HCT116 (cell line): ENCODE measurements around the gene PSRC1. TPM values are rescaled to one million over a fixed set of nuclear protein-coding genes. Genes with fewer than 3 reads are reported as not detected.

Source experiments
- ATAC-seq: fragments of 200-7000 bp; cut with Tn5 transposase; 2 replicates; pipeline ENCODE4 v1.9.1; 2020; ENCODE audit warnings: mild to moderate bottlenecking, moderate library complexity
- BruUV-seq: library from RNA; stranded (reverse); fragments of 400-500 nt; replicated peaks from 2 replicates; lab custom pipeline; 2021; lab: Mats Ljungman, UMichigan
- CTCF ChIA-PET: fragments of 300-600 bp; sonication (Branson Sonifier 250); formaldehyde crosslinking; loops from one replicate; lab custom pipeline; 2021; ENCODE audit warnings: antibody characterized with exemption; lab: Charles Lee
- POLR2A ChIA-PET: fragments of 300-600, 350-600 bp; sonication (Branson Sonifier 250); formaldehyde crosslinking; loops from one replicate; lab custom pipeline; 2021; ENCODE audit warnings: antibody characterized with exemption; lab: Charles Lee
- RAD21 ChIA-PET, 2 experiments: fragments of 300-600 bp; sonication (Branson Sonifier 250); formaldehyde crosslinking; loops; one replicate each; lab custom pipeline; 2023; ENCODE audit warnings: low total read pairs in 2 of 2; ENCODE audit not compliant: uncharacterized antibody in 2 of 2, unreplicated experiment in 2 of 2, low non-redundant PET in 1 of 2; lab: Charles Lee
- DNase-seq: peaks from one replicate; pipeline ENCODE4 v3.0.0-alpha.2; 2010; ENCODE audit warnings: low read depth, low spot score
- H2AFZ ChIP-seq: fragments of 200-600 bp; shearing (Covaris generic), sonication (generic); 2 replicates; pipeline ENCODE4 v1.6.1; 2017; ENCODE audit warnings: low read depth, mixed run types, mixed read lengths, antibody characterized with exemption, low read length; ENCODE audit not compliant: poor library complexity, severe bottlenecking
- H3K27ac ChIP-seq: 2 replicates; pipeline ENCODE4 v1.5.1; 2012; ENCODE audit warnings: low read depth, low read length
- H3K27me3 ChIP-seq: fragments of 200-600 bp; sonication (generic); 2 replicates; pipeline ENCODE4 v1.6.1; 2016; ENCODE audit warnings: mixed run types, low read length, mixed read lengths; ENCODE audit not compliant: insufficient read depth
- H3K36me3 ChIP-seq, 2 experiments: fragments of 200-500 bp in 1 of 2; fragments of 200-600 bp in 1 of 2; sonication (Bioruptor generic) in 1 of 2; sonication (generic) in 1 of 2; 2 replicates each; pipeline versions ENCODE4 v1.5.1 to v1.6.1; 2014 to 2016; ENCODE audit warnings: low read length in 2 of 2, inconsistent platforms in 1 of 2, mixed read lengths in 1 of 2, mixed run types in 1 of 2; ENCODE audit not compliant: insufficient read depth in 2 of 2, control insufficient read depth in 1 of 2
- H3K4me1 ChIP-seq, 2 experiments: fragments of 200-600 bp in 1 of 2; sonication (generic) in 1 of 2; 2 replicates each; pipeline versions ENCODE4 v1.5.1 to v1.6.1; 2012 to 2017; ENCODE audit warnings: low read length in 2 of 2, inconsistent platforms in 1 of 2, mild to moderate bottlenecking in 1 of 2, mixed read lengths in 1 of 2, mixed run types in 1 of 2, moderate library complexity in 1 of 2; ENCODE audit not compliant: insufficient read depth in 2 of 2, control insufficient read depth in 1 of 2
- H3K4me2 ChIP-seq: fragments of 200-600 bp; sonication (generic); 2 replicates; pipeline ENCODE4 v1.6.1; 2017; ENCODE audit warnings: mixed run types, low read length, mixed read lengths
- H3K4me3 ChIP-seq, 2 experiments: fragments of 200-600 bp in 1 of 2; sonication (generic) in 1 of 2; replicated peaks in 1 of 2; 2 replicates each; pipeline ENCODE4 v1.5.1; 2011 to 2016; ENCODE audit warnings: low read length in 2 of 2, control low read depth in 1 of 2, low read depth in 1 of 2, mild to moderate bottlenecking in 1 of 2, mixed read lengths in 1 of 2, mixed run types in 1 of 2
- H3K79me2 ChIP-seq: fragments of 200-600 bp; sonication (generic); 2 replicates; pipeline ENCODE4 v1.6.1; 2017; ENCODE audit warnings: mild to moderate bottlenecking, mixed run types, low read length, moderate library complexity, mixed read lengths; ENCODE audit not compliant: insufficient read depth
- H3K9ac ChIP-seq: fragments of 200-600 bp; sonication (generic); 2 replicates; pipeline ENCODE4 v1.6.1; 2016; ENCODE audit warnings: low read length, mixed read lengths
- H3K9me2 ChIP-seq: fragments of 200-600 bp; sonication (generic), shearing (Covaris generic); 2 replicates; pipeline ENCODE4 v1.6.1; 2017; ENCODE audit warnings: mixed run types, mild to moderate bottlenecking, moderate library complexity; ENCODE audit not compliant: insufficient read depth
- H3K9me3 ChIP-seq, 2 experiments: fragments of 200-500 bp in 1 of 2; fragments of 200-600 bp in 1 of 2; sonication (Bioruptor generic) in 1 of 2; sonication (generic) in 1 of 2; 2 replicates each; pipeline ENCODE4 v1.6.1; 2014 to 2017; ENCODE audit warnings: low read length in 2 of 2, mixed read lengths in 2 of 2, inconsistent platforms in 1 of 2, low read depth in 1 of 2, mild to moderate bottlenecking in 1 of 2, mixed run types in 1 of 2, moderate library complexity in 1 of 2; ENCODE audit not compliant: control insufficient read depth in 1 of 2, insufficient read depth in 1 of 2
- H4K20me1 ChIP-seq: fragments of 200-600 bp; sonication (generic), shearing (Covaris generic); 2 replicates; pipeline ENCODE4 v1.6.1; 2017; ENCODE audit warnings: mixed run types, mild to moderate bottlenecking, moderate library complexity; ENCODE audit not compliant: insufficient read depth
- CEBPB ChIP-seq: IDR thresholded peaks from 2 replicates; pipeline ENCODE4 v1.6.1; 2012; ENCODE audit warnings: low read depth
- EGR1 ChIP-seq: IDR thresholded peaks from 2 replicates; pipeline ENCODE4 v1.6.1; 2012; ENCODE audit warnings: low read depth
- ELF1 ChIP-seq: IDR thresholded peaks from 2 replicates; pipeline ENCODE4 v1.6.1; 2012; ENCODE audit warnings: low read depth, borderline replicate concordance
- EZH2 ChIP-seq: fragments of 200-600 bp; sonication (generic); IDR thresholded peaks from 2 replicates; pipeline ENCODE4 v1.6.1; 2017; ENCODE audit warnings: antibody characterized with exemption, mixed run types
- EZH2phosphoT487 ChIP-seq: fragments of 200-600 bp; IDR thresholded peaks from 2 replicates; pipeline ENCODE4 v1.6.1; 2018; ENCODE audit warnings: antibody characterized with exemption, borderline replicate concordance
- FOSL1 ChIP-seq: IDR thresholded peaks from 2 replicates; pipeline ENCODE4 v1.6.1; 2012; ENCODE audit warnings: low read depth
- POLR2AphosphoS5 ChIP-seq: IDR thresholded peaks from 2 replicates; pipeline ENCODE4 v1.6.1; 2011; ENCODE audit warnings: mild to moderate bottlenecking, low read depth, low read length, moderate library complexity
- RAD21 ChIP-seq: IDR thresholded peaks from 2 replicates; pipeline ENCODE4 v1.6.1; 2012; ENCODE audit warnings: low read depth, mild to moderate bottlenecking
- REST ChIP-seq: IDR thresholded peaks from 2 replicates; pipeline ENCODE4 v1.6.1; 2012; ENCODE audit warnings: low read depth
- SIN3A ChIP-seq: IDR thresholded peaks from 2 replicates; pipeline ENCODE4 v1.6.1; 2012; ENCODE audit warnings: low read depth
- TCF7L2 ChIP-seq: IDR thresholded peaks from 2 replicates; pipeline ENCODE4 v1.7.0; 2011; ENCODE audit warnings: borderline replicate concordance, inconsistent platforms; ENCODE audit not compliant: insufficient read depth, insufficient read length; ENCODE audit errors: extremely low read depth
- YY1 ChIP-seq: IDR thresholded peaks from 2 replicates; pipeline ENCODE4 v1.6.1; 2011; ENCODE audit warnings: low read length, low read depth, moderate library complexity, mild to moderate bottlenecking; ENCODE audit not compliant: insufficient replicate concordance; ENCODE audit errors: extremely low read depth
- ZNF274 ChIP-seq: fragments of 200-500 bp; sonication (Bioruptor generic); IDR thresholded peaks from 2 replicates; pipeline ENCODE4 v1.6.1; 2014; ENCODE audit warnings: mild to moderate bottlenecking, low read depth, low read length, inconsistent platforms
- intact Hi-C: fragments of 100-400 bp; cut with micrococcal nuclease; formaldehyde crosslinking; loops from 2 replicates; pipeline ENCODE4 v1.10.0; 2022
- total RNA-seq: library from RNA; stranded (reverse); gene quantifications from one replicate; pipeline ENCODE4 v1.2.1, GENCODE V29; 2021; ENCODE audit not compliant: unreplicated experiment

The PSRC1 gene
- total RNA-seq, 1 experiment from 2014 or later: 44.8 TPM

GRCh38 chr1:109254621-109255096 lies 28.3 kb downstream of the PSRC1 start:
- RAD21 ChIA-PET: no interaction called here
- H3K9me3 ChIP-seq: no peaks in the 10 kb centered on the region
- no TSS peak for BruUV-seq
- CTCF ChIA-PET: no interaction called here
- H3K9me2 ChIP-seq: no peaks in the 10 kb centered on the region
- no peak overlapping the region for H2AFZ ChIP-seq
- no peak overlapping the region for H3K4me2 ChIP-seq
- no peaks in the 10 kb centered on the region for H3K36me3 ChIP-seq
- no peaks in the 10 kb centered on the region for H3K79me2 ChIP-seq
- no peak for DNase-seq
- H4K20me1 ChIP-seq: no peaks in the 10 kb centered on the region
- H3K9ac ChIP-seq: no peak overlapping the region
- no peak overlapping the region for H3K4me3 ChIP-seq
- H3K27me3 ChIP-seq: no peaks in the 10 kb centered on the region
- intact Hi-C loops: no loop called here
- H3K4me1 ChIP-seq: peaks cover 3 to 16% of the 10 kb centered on the region in 2 experiments; a peak in 3 of 4 replicates
- no peak overlapping the region for H3K27ac ChIP-seq
- ATAC-seq: peak; percentile 10; the same call in 1 of the 2 replicates
- POLR2A ChIA-PET: interaction anchor here (1.1 kb wide), 1 partner anchor 9 kb away, joined by 3 read pairs; no protein-coding TSS in a partner anchor
- no peak for TF ChIP-seq REST
- TF ChIP-seq ELF1: no peak
- TF ChIP-seq FOSL1: no peak
- no peak for TF ChIP-seq EZH2phosphoT487
- no peak for TF ChIP-seq SIN3A
- TF ChIP-seq YY1: no peak
- TF ChIP-seq TCF7L2: no peak
- no peak for TF ChIP-seq EGR1
- TF ChIP-seq POLR2AphosphoS5: no peak
- no peak for TF ChIP-seq CEBPB
- no peak for TF ChIP-seq RAD21
- TF ChIP-seq ZNF274: no peak
- no peak for TF ChIP-seq EZH2
